Fibroblast of mammary gland (primary cell): Measurements from ENCODE around the gene CDKL1.
"Not testable (repeated sequence)": the region's sequence is repeated elsewhere in the genome, so short reads cannot be mapped to it uniquely, and the experiment has no call there.

Experiments
- DNase-seq: peaks from one replicate; pipeline ENCODE4 v3.0.0-alpha.2; 2010; ENCODE audit warnings: low read depth
- H3K4me3 ChIP-seq: 2 replicates; pipeline ENCODE4 v1.5.1; 2011; ENCODE audit warnings: low read depth, mild to moderate bottlenecking, low read length, moderate library complexity; ENCODE audit not compliant: control insufficient read depth
- CTCF ChIP-seq: conservative IDR thresholded peaks from 2 replicates; pipeline ENCODE4 v1.5.1; 2011; ENCODE audit warnings: low read depth, low read length, inconsistent platforms; ENCODE audit not compliant: control insufficient read depth, insufficient read depth

The CDKL1 gene

DNA sequence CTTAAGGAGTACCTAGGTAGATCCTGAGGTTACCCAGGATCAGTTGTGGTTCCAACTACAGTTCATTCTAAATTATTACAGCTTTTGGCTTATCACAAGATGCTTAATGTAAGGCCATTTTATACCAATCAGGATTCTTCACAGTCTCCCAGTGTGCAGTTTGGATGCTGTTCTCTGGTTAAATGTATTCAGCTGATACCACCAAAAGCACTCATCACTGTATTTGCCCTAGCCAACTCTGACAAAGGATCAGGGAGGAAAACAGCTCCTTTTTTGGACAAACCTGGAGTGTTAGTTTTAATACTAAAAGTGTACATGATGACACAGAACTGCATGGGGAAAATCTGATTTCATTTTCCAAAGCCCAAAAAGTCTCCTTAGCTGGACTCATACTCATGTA, 65.1 kb downstream of the CDKL1 start:
- H3K4me3 ChIP-seq: no peak overlapping the region
- no peak for TF ChIP-seq CTCF
- no peak for DNase-seq

- DNase-seq: peak; percentile 96
- peak overlapping the region; percentile 19 for H3K4me3 ChIP-seq
- TF ChIP-seq CTCF: peak; percentile 94
Measured at GRCh38 chr14:50321009-50321660, 75.5 kb downstream of the CDKL1 start.

GRCh38 chr14:50320283-50320682, 76.4 kb downstream of the CDKL1 start:
- TF ChIP-seq CTCF: no peak
- H3K4me3 ChIP-seq: no peak overlapping the region
- peak; percentile 87 for DNase-seq

- no peak overlapping the region for H3K4me3 ChIP-seq
- TF ChIP-seq CTCF: no peak
- DNase-seq: peak; percentile 54
Measured at GRCh38 chr14:50319721-50320120, 77.0 kb downstream of the CDKL1 start.

DNA sequence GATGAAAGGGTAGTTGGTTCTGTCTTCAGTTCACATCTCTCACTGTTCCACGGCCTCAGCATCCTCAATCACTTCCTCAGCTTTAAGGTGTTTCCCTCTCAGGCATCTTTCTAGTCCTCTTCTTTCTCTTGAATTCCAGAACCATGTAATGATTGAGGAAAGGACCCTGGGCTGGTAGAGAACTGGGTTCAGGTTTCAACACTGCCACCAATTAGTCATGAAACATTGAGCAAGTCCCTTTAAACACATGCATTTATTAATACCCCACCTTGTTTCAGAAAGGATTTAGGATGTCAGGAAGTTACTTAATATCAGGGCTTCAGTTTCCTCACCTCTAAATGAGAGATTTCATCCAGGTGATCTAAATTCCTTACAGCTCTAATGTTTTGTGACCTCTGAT, 77.4 kb downstream of the CDKL1 start:
- TF ChIP-seq CTCF: no peak
- DNase-seq: peak; percentile 66
- no peak overlapping the region for H3K4me3 ChIP-seq

- H3K4me3 ChIP-seq: no peak overlapping the region
- DNase-seq: peak; percentile 69
- TF ChIP-seq CTCF: peak; percentile 72
Measured at GRCh38 chr14:50318031-50318626, 78.6 kb downstream of the CDKL1 start.

- not testable (repeated sequence) for H3K4me3 ChIP-seq, DNase-seq
Measured at GRCh38 chr14:50314098-50314497, 82.6 kb downstream of the CDKL1 start.
